ENCODE data around the gene OTOG. TPM values are rescaled to one million over a fixed set of nuclear protein-coding genes. Genes with fewer than 3 reads are reported as not detected.

Gene OTOG
- total and polyA plus RNA-seq, 12 donors, result not detected

- Histone ChIP-seq H3K4me3 (no peak overlapping the region), H3K9me3 (replicated peaks in 1 of 3) (no peaks in the 10 kb centered on the region), H3K36me3 (replicated peaks in 1 of 2) (no peaks in the 10 kb centered on the region), H3K27ac (no peak overlapping the region), H3K27me3 (peaks cover 5% of the 10 kb centered on the region), H3K4me1 (replicated peaks in 1 of 2) (no peaks in the 10 kb centered on the region)
- no peak for DNase-seq
- WGBS, 4 donors, result 60 to 68% (median 65%) methylated on average over 6 of the region's 6 CpGs
- intact Hi-C loops (cut with DNase I), result no loop called here
- TF ChIP-seq CTCF (IDR thresholded peaks at IDR 0.05), result no peak
- no peak for TF ChIP-seq POLR2A (IDR thresholded peaks at IDR 0.05)
Measured at GRCh38 chr11:17649261-17649660, 102.2 kb downstream of the OTOG start.

DNA sequence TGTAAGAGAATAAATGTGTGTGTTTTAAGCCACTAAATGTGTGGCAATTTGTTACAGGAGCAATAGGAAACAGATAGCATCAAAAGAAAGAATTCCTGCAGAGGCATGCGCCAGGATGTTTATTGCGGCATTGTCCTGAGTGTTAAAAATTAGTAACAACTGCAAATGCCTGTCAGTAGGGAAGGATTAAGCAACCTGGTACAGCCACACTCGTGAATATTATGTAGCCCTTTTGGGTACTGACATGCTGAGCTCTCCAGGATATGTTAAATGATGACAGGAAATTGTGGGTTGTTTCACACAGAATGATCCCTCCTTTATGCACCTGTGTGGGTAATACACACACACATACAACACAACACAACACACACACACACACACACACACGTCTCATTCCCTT lies 102.6 kb downstream of the OTOG start:
- intact Hi-C loops (cut with DNase I), result no loop called here
- peaks cover 5% of the 10 kb centered on the region for H3K27me3 ChIP-seq
- TF ChIP-seq CTCF (IDR thresholded peaks at IDR 0.05), result no peak
- TF ChIP-seq POLR2A (IDR thresholded peaks at IDR 0.05), result no peak
- no peaks in the 10 kb centered on the region for H3K4me1 ChIP-seq (replicated peaks in 1 of 2)
- no peaks in the 10 kb centered on the region for H3K36me3 ChIP-seq (replicated peaks in 1 of 2)
- H3K4me3 ChIP-seq, result no peak overlapping the region
- WGBS, 4 donors, result 52 to 57% (median 55%) methylated on average over 4 of the region's 4 CpGs
- no peaks in the 10 kb centered on the region for H3K9me3 ChIP-seq (replicated peaks in 1 of 3)
- H3K27ac ChIP-seq, result no peak overlapping the region
- DNase-seq, result no peak

DNA sequence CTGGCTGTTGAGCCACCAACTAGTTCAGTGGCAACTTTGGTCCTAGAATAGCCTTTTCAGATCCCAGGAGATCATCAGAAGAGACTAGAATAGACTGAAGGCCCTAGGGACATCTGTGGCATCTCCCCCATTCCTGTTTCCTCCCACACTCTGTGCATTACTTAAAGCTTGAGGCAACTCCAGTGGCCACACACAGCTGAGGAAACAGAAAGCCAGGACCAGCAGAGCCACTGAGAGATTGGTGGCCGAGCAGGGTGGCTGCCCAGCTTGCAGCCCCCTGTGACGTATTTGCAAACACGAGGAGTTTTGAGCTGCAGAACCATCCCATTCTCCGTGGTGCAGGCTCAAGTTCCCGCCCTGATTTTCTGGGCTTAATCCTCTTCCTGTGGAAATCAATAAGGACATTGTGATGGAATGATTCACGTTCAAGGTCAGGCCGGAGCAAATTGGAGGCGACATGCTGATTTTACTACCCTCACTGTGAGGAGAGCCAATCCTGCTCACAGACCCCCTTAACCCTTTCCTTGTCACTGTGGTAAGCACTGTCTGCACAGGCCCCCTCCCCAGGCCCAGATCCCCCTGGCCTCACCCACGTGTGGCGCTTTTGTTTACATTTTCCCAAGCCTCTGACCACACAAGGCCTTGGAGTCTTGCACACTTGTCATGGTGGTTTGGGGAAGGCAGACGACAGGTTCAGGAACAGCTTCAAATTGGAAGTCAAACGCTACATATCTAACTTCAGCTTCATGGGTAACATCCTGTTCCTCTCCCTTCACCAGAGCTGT lies 103.3 kb downstream of the OTOG start:
- DNase-seq, result peak in 1 of 7 donors; percentile 15
- intact Hi-C loops (cut with DNase I), result no loop called here

GRCh38 chr11:17651061-17651460 lies 104.0 kb downstream of the OTOG start:
- no peak overlapping the region for H3K4me3 ChIP-seq
- 59 to 80% (median 69%) methylated on average over 6 of the region's 6 CpGs for WGBS, 4 donors

More for the DNA sequence above, 103.3 kb downstream of the OTOG start:
- H3K4me3 ChIP-seq, result no peak overlapping the region
- H3K36me3 ChIP-seq (replicated peaks in 1 of 2), result no peaks in the 10 kb centered on the region
- peaks cover 5% of the 10 kb centered on the region for H3K27me3 ChIP-seq
- H3K4me1 ChIP-seq (replicated peaks in 1 of 2), result no peaks in the 10 kb centered on the region
- TF ChIP-seq POLR2A (IDR thresholded peaks at IDR 0.05) (no peak), CTCF (IDR thresholded peaks at IDR 0.05) (no peak)
- no peaks in the 10 kb centered on the region for H3K9me3 ChIP-seq (replicated peaks in 1 of 3)
- H3K27ac ChIP-seq, result no peak overlapping the region
- WGBS, 4 donors, result 20 to 26% (median 23%) methylated on average over 10 to 12 of the region's 12 CpGs

More at GRCh38 chr11:17651061-17651460, 104.0 kb downstream of the OTOG start:
- peak in 1 of 7 donors; percentile 15 for DNase-seq
- peaks cover 5% of the 10 kb centered on the region for H3K27me3 ChIP-seq
- no peak for TF ChIP-seq POLR2A (IDR thresholded peaks at IDR 0.05)
- no peak for TF ChIP-seq CTCF (IDR thresholded peaks at IDR 0.05)
- no peak overlapping the region for H3K27ac ChIP-seq
- no peaks in the 10 kb centered on the region for H3K36me3 ChIP-seq (replicated peaks in 1 of 2)
- H3K4me1 ChIP-seq (replicated peaks in 1 of 2), result no peaks in the 10 kb centered on the region
- no peaks in the 10 kb centered on the region for H3K9me3 ChIP-seq (replicated peaks in 1 of 3)
- intact Hi-C loops (cut with DNase I), result no loop called here
